Measurements from ENCODE around the gene EEIG1. TPM values are rescaled to one million over a fixed set of nuclear protein-coding genes. Genes with fewer than 3 reads are reported as not detected.

Gene EEIG1
- total RNA-seq, 2 donors from 2014 or later = 59.2 to 75.1 TPM

- peaks cover 34% of the 10 kb centered on the region for H3K4me1 Mint-ChIP-seq (ENCODE audit: low read depth)
- no peak overlapping the region for H3K4me3 Mint-ChIP-seq
- H3K27me3 Mint-ChIP-seq (ENCODE audit: low read depth) = no peaks in the 10 kb centered on the region
- ATAC-seq (replicated peaks in 1 of 2) = no peak
- H3K36me3 Mint-ChIP-seq (ENCODE audit: insufficient read depth in 2 of 2) = peaks cover 5 to 11% of the 10 kb centered on the region in 2 donors
- no peak for DNase-seq
- no peaks in the 10 kb centered on the region for H3K9me3 Mint-ChIP-seq
- peak overlapping the region; percentile 42 for H3K27ac Mint-ChIP-seq
Observed at GRCh38 chr9:127944586-127945218, 36.1 kb downstream of the EEIG1 start.

GRCh38 chr9:127943731-127944144 is 37.1 kb downstream of the EEIG1 start:
- Mint-ChIP-seq H3K27me3 (ENCODE audit: low read depth) (no peaks in the 10 kb centered on the region), H3K27ac (peak overlapping the region; percentile 31), H3K36me3 (ENCODE audit: insufficient read depth in 2 of 2) (peaks cover 4 to 11% of the 10 kb centered on the region in 2 donors), H3K4me3 (no peak overlapping the region), H3K4me1 (ENCODE audit: low read depth) (peaks cover 29% of the 10 kb centered on the region), H3K9me3 (no peaks in the 10 kb centered on the region)
- peak; percentile 83 to 85 for ATAC-seq (replicated peaks in 1 of 2)
- peak; percentile 78 to 84 for DNase-seq

GRCh38 chr9:127943011-127943662 is 37.7 kb downstream of the EEIG1 start:
- no peaks in the 10 kb centered on the region for H3K27me3 Mint-ChIP-seq (ENCODE audit: low read depth)
- H3K36me3 Mint-ChIP-seq (ENCODE audit: insufficient read depth in 2 of 2) = peaks cover 2 to 11% of the 10 kb centered on the region in 2 donors
- DNase-seq = no peak
- H3K9me3 Mint-ChIP-seq = no peaks in the 10 kb centered on the region
- peaks cover 24% of the 10 kb centered on the region for H3K4me1 Mint-ChIP-seq (ENCODE audit: low read depth)
- peak; percentile 6 to 14 for ATAC-seq (replicated peaks in 1 of 2)
- H3K27ac Mint-ChIP-seq = no peak overlapping the region
- H3K4me3 Mint-ChIP-seq = no peak overlapping the region

GRCh38 chr9:127942216-127943010 is 38.4 kb downstream of the EEIG1 start:
- peaks cover 2 to 11% of the 10 kb centered on the region in 2 donors for H3K36me3 Mint-ChIP-seq (ENCODE audit: insufficient read depth in 2 of 2)
- peak; percentile 55 to 71 for DNase-seq
- H3K9me3 Mint-ChIP-seq = no peaks in the 10 kb centered on the region
- ATAC-seq (replicated peaks in 1 of 2) = peak; percentile 46 to 56
- H3K4me3 Mint-ChIP-seq = no peak overlapping the region
- H3K27ac Mint-ChIP-seq = no peak overlapping the region
- no peaks in the 10 kb centered on the region for H3K27me3 Mint-ChIP-seq (ENCODE audit: low read depth)
- H3K4me1 Mint-ChIP-seq (ENCODE audit: low read depth) = peaks cover 31% of the 10 kb centered on the region

GRCh38 chr9:127941961-127942215 is 38.9 kb downstream of the EEIG1 start:
- H3K27me3 Mint-ChIP-seq (ENCODE audit: low read depth) = no peaks in the 10 kb centered on the region
- H3K4me1 Mint-ChIP-seq (ENCODE audit: low read depth) = peaks cover 33% of the 10 kb centered on the region
- no peak for DNase-seq
- H3K4me3 Mint-ChIP-seq = no peak overlapping the region
- ATAC-seq (replicated peaks in 1 of 2) = no peak
- H3K36me3 Mint-ChIP-seq (ENCODE audit: insufficient read depth in 2 of 2) = peaks cover 4 to 12% of the 10 kb centered on the region in 2 donors
- H3K9me3 Mint-ChIP-seq = no peaks in the 10 kb centered on the region
- H3K27ac Mint-ChIP-seq = no peak overlapping the region

- H3K9me3 Mint-ChIP-seq = no peaks in the 10 kb centered on the region
- H3K27me3 Mint-ChIP-seq (ENCODE audit: low read depth) = no peaks in the 10 kb centered on the region
- DNase-seq (no peak), ATAC-seq (replicated peaks in 1 of 2) (no peak)
- H3K4me1 Mint-ChIP-seq (ENCODE audit: low read depth) = peaks cover 36% of the 10 kb centered on the region
- no peak overlapping the region for H3K27ac Mint-ChIP-seq
- H3K36me3 Mint-ChIP-seq (ENCODE audit: insufficient read depth in 2 of 2) = peaks cover 4 to 12% of the 10 kb centered on the region in 2 donors
- no peak overlapping the region for H3K4me3 Mint-ChIP-seq
Observed at GRCh38 chr9:127941062-127941960, 39.5 kb downstream of the EEIG1 start.

- Mint-ChIP-seq H3K4me3 (no peak overlapping the region), H3K36me3 (ENCODE audit: insufficient read depth in 2 of 2) (peaks cover 6 to 15% of the 10 kb centered on the region in 2 donors), H3K4me1 (ENCODE audit: low read depth) (peaks cover 43% of the 10 kb centered on the region), H3K27me3 (ENCODE audit: low read depth) (no peaks in the 10 kb centered on the region), H3K27ac (no peak overlapping the region), H3K9me3 (no peaks in the 10 kb centered on the region)
- ATAC-seq (replicated peaks in 1 of 2) (no peak), DNase-seq (no peak)
Observed at GRCh38 chr9:127940593-127940992, 40.2 kb downstream of the EEIG1 start.

- peaks cover 52% of the 10 kb centered on the region for H3K4me1 Mint-ChIP-seq (ENCODE audit: low read depth)
- no peaks in the 10 kb centered on the region for H3K9me3 Mint-ChIP-seq
- H3K27me3 Mint-ChIP-seq (ENCODE audit: low read depth) = no peaks in the 10 kb centered on the region
- peaks cover 6 to 12% of the 10 kb centered on the region in 2 donors for H3K36me3 Mint-ChIP-seq (ENCODE audit: insufficient read depth in 2 of 2)
- peak overlapping the region; percentile 58 for H3K27ac Mint-ChIP-seq
- peak in 1 of 2 donors; percentile 0 for ATAC-seq (replicated peaks in 1 of 2)
- peak overlapping the region; percentile 48 to 61 for H3K4me3 Mint-ChIP-seq
- DNase-seq = no peak
Observed at GRCh38 chr9:127938298-127938690, 42.5 kb downstream of the EEIG1 start.

- Mint-ChIP-seq H3K4me1 (ENCODE audit: low read depth) (peaks cover 52% of the 10 kb centered on the region), H3K4me3 (peak within 1 kb of the TSS; percentile 90 to 97), H3K9me3 (no peaks in the 10 kb centered on the region), H3K27ac (peak within 1 kb of the TSS; percentile 80), H3K36me3 (ENCODE audit: insufficient read depth in 2 of 2) (peaks cover 6 to 14% of the 10 kb centered on the region in 2 donors), H3K27me3 (ENCODE audit: low read depth) (no peaks in the 10 kb centered on the region)
- peak; percentile 95 to 96 for ATAC-seq (replicated peaks in 1 of 2)
- DNase-seq = peak; percentile 89 to 91
Observed at GRCh38 chr9:127937388-127938297, 43.1 kb downstream of the EEIG1 start, which contains the start of gene DPM2. Gene DPM2, minus strand, starts transcription at chr9:127937854. Its CDS starts 34 bp downstream, at chr9:127937820.

GRCh38 chr9:127937056-127937387 is 43.8 kb downstream of the EEIG1 start:
- Mint-ChIP-seq H3K27ac (peak overlapping the region; percentile 80), H3K4me3 (peak overlapping the region; percentile 90 to 97), H3K9me3 (no peaks in the 10 kb centered on the region), H3K4me1 (ENCODE audit: low read depth) (peaks cover 51% of the 10 kb centered on the region), H3K36me3 (ENCODE audit: insufficient read depth in 2 of 2) (peaks cover 6 to 14% of the 10 kb centered on the region in 2 donors), H3K27me3 (ENCODE audit: low read depth) (no peaks in the 10 kb centered on the region)
- no peak for DNase-seq
- ATAC-seq (replicated peaks in 1 of 2) = no peak

GRCh38 chr9:127936347-127936852 is 44.4 kb downstream of the EEIG1 start:
- ATAC-seq (replicated peaks in 1 of 2) = no peak
- H3K36me3 Mint-ChIP-seq (ENCODE audit: insufficient read depth in 2 of 2) = peaks cover 4 to 14% of the 10 kb centered on the region in 2 donors
- no peaks in the 10 kb centered on the region for H3K9me3 Mint-ChIP-seq
- H3K27me3 Mint-ChIP-seq (ENCODE audit: low read depth) = no peaks in the 10 kb centered on the region
- H3K27ac Mint-ChIP-seq = peak overlapping the region; percentile 3
- peak overlapping the region; percentile 90 to 97 for H3K4me3 Mint-ChIP-seq
- DNase-seq = no peak
- peaks cover 55% of the 10 kb centered on the region for H3K4me1 Mint-ChIP-seq (ENCODE audit: low read depth)
